Vagina (tissue), 2 donors: ENCODE measurements around the gene RASSF1.

Source experiments
- CTCF ChIP-seq, 3 experiments: fragments of 450-650 bp in 2 of 3; fragments of 200-600 bp in 1 of 3; sonication (generic) in 1 of 3; IDR thresholded peaks; one replicate each; pipeline ENCODE4 v1.5.1; 2017 to 2019; ENCODE audit warnings: antibody characterized with exemption in 3 of 3, mild to moderate bottlenecking in 2 of 3, moderate library complexity in 2 of 3
- POLR2A ChIP-seq, 2 donors: fragments of 450-650 bp; IDR thresholded peaks; one replicate each; pipeline ENCODE4 v1.6.1; 2017; ENCODE audit warnings: antibody characterized with exemption in 2 of 2, mild to moderate bottlenecking in 2 of 2, moderate library complexity in 2 of 2
- POLR2AphosphoS5 ChIP-seq, 2 donors: sonication (generic); formaldehyde crosslinking; IDR thresholded peaks; one replicate each; pipeline ENCODE4 v1.9.0; 2017; ENCODE audit warnings: antibody characterized with exemption in 2 of 2, mild to moderate bottlenecking in 2 of 2, low read depth in 1 of 2; ENCODE audit not compliant: insufficient read depth in 1 of 2

GRCh38 chr3:50318163-50318562 is 22.5 kb downstream of the RASSF1 start:
- TF ChIP-seq CTCF (IDR thresholded peaks at IDR 0.05), result no peak
- TF ChIP-seq POLR2A (IDR thresholded peaks at IDR 0.05), result no peak
- no peak for TF ChIP-seq POLR2AphosphoS5 (IDR thresholded peaks at IDR 0.05; ENCODE audit: insufficient read depth in 1 of 2, low read depth in 1 of 2)
